ENCODE data around the gene MAPK8IP3.
"Not testable (repeated sequence)": the region's sequence is repeated elsewhere in the genome, so short reads cannot be mapped to it uniquely, and the experiment has no call there.

The MAPK8IP3 gene

DNA sequence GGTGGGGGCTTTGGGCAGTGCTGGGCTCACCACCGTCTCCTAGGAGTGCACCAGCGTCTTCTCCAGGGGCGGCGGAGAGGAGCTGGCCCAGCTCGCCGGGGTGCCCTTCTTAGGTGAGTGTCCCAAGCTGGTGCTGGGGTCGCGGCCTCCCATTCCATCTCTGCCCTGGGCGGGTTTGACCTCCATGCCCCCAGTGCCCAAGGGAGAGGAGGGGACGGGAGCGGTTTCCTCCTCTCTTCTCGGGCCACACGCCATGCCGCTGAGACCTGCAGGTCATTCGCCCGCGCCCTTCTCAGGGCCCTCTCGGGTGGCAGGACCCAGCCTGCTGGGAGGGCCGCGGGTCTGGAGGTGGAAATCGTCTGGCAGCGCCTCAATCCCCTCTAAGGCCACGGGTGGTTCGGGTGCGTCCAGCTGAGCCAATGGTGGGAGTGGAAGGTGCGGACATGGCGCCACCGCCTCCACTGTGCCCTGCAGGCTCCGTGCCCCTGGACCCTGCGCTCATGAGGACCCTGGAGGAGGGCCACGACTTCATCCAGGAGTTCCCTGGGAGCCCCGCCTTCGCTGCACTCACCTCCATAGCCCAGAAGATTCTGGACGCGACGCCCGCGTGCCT lies 82.2 kb downstream of the MAPK8IP3 start:
- H3K4me3 ChIP-seq (ENCODE audit: low read length) = no peak overlapping the region
- TF ChIP-seq ZNF274 (IDR thresholded peaks at IDR 0.05; ENCODE audit: low read depth, low read length) = no peak

- no peak overlapping the region for H3K4me3 ChIP-seq (ENCODE audit: low read length)
- TF ChIP-seq ZNF274 (IDR thresholded peaks at IDR 0.05; ENCODE audit: low read depth, low read length) = no peak
Measured at GRCh38 chr16:1788708-1789100, 82.7 kb downstream of the MAPK8IP3 start.

GRCh38 chr16:1789643-1790045 lies 83.6 kb downstream of the MAPK8IP3 start:
- H3K4me3 ChIP-seq (ENCODE audit: low read length) = no peak overlapping the region
- no peak for TF ChIP-seq ZNF274 (IDR thresholded peaks at IDR 0.05; ENCODE audit: low read depth, low read length)

GRCh38 chr16:1790261-1790610 lies 84.2 kb downstream of the MAPK8IP3 start:
- no peak for TF ChIP-seq ZNF274 (IDR thresholded peaks at IDR 0.05; ENCODE audit: low read depth, low read length)
- no peak overlapping the region for H3K4me3 ChIP-seq (ENCODE audit: low read length)

DNA sequence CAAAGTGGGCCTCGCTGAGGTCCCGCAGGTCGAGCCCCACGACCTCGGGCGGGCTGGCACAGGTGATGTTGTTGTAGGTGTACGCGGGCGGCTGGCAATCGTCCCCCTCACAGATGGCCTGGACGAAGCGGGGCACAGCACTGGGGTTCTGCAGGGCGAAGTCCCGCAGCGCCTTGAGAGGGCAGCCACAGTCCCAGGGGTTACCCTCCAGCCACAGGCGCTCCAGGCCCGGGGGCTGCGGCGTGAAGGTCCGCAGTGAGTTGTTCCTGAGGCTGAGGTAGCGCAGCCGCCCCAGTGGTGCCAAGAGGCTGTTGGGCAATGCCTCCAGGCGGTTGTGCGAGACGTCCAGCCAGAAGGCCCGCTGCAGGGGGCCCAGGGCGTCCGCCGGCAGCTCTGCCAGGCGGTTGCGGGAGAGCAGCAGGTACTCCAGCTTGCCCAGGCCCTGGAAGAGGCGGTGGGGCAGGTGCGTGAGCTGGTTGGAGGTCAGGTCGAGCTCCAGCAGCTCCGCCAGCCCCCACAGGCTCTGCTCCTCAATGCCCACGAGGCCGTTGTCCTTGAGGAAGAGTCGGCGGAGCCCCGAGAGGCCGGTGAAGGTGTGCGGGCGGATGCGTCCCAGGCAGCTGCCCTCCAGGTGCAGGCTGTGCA lies 84.7 kb downstream of the MAPK8IP3 start:
- no peak for TF ChIP-seq ZNF274 (IDR thresholded peaks at IDR 0.05; ENCODE audit: low read depth, low read length)
- H3K4me3 ChIP-seq (ENCODE audit: low read length) = no peak overlapping the region

DNA sequence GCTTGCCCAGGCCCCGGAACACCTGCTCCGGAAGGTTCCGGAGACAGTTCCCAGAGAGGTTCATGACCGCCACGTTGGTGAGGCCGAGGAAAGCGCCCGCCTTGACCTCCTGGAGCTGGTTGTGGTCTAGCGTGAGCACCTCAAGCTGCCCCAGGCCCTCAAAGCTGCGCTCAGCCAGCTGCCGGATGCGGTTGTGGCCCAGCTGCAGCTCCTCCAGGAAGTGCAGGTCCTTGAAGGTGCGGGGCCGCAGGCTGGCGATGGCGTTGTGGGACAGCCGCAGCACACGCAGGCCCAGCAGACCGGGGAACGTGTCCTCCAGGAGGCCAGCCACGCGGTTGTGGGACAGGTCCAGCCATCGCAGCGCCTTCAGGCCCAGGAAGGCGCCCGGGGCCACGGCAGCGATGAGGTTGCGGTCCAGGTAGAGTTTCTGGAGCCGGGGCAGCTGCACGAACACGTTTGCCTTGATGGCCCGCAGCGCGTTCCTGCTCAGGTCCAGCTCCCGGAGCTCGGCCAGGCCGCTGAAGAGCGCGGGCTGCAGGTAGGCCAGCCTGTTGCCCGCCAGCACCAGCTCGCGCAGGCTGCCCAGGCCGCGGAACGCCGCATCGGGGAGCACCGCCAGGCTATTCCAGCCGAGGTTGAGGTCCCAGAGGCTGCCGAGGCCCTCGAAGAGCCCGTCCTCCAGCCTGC lies 85.4 kb downstream of the MAPK8IP3 start:
- no peak overlapping the region for H3K4me3 ChIP-seq (ENCODE audit: low read length)
- TF ChIP-seq ZNF274 (IDR thresholded peaks at IDR 0.05; ENCODE audit: low read depth, low read length) = no peak

GRCh38 chr16:1791943-1792812 lies 86.2 kb downstream of the MAPK8IP3 start:
- H3K4me3 ChIP-seq (ENCODE audit: low read length) = no peak overlapping the region
- no peak for TF ChIP-seq ZNF274 (IDR thresholded peaks at IDR 0.05; ENCODE audit: low read depth, low read length)

- TF ChIP-seq ZNF274 (IDR thresholded peaks at IDR 0.05; ENCODE audit: low read depth, low read length) = no peak
Measured at GRCh38 chr16:1792836-1793577, 87.0 kb downstream of the MAPK8IP3 start.

GRCh38 chr16:1793578-1794220 lies 87.7 kb downstream of the MAPK8IP3 start, which contains the start of gene IGFALS:
Gene IGFALS, minus strand, starts transcription at chr16:1793705. Its CDS starts 53 bp downstream, at chr16:1793652.
- no peak within 1 kb of the TSS for H3K4me3 ChIP-seq (ENCODE audit: low read length)
- no peak for TF ChIP-seq ZNF274 (IDR thresholded peaks at IDR 0.05; ENCODE audit: low read depth, low read length)

More at GRCh38 chr16:1792836-1793577, 87.0 kb downstream of the MAPK8IP3 start:
- no peak overlapping the region for H3K4me3 ChIP-seq (ENCODE audit: low read length)

- TF ChIP-seq ZNF274 (IDR thresholded peaks at IDR 0.05; ENCODE audit: low read depth, low read length) = no peak
- H3K4me3 ChIP-seq (ENCODE audit: low read length) = no peak overlapping the region
Measured at GRCh38 chr16:1794221-1794871, 88.4 kb downstream of the MAPK8IP3 start.

- H3K4me3 ChIP-seq (ENCODE audit: low read length) = no peak overlapping the region
- TF ChIP-seq ZNF274 (IDR thresholded peaks at IDR 0.05; ENCODE audit: low read depth, low read length) = no peak
Measured at GRCh38 chr16:1794908-1795666, 89.1 kb downstream of the MAPK8IP3 start.

DNA sequence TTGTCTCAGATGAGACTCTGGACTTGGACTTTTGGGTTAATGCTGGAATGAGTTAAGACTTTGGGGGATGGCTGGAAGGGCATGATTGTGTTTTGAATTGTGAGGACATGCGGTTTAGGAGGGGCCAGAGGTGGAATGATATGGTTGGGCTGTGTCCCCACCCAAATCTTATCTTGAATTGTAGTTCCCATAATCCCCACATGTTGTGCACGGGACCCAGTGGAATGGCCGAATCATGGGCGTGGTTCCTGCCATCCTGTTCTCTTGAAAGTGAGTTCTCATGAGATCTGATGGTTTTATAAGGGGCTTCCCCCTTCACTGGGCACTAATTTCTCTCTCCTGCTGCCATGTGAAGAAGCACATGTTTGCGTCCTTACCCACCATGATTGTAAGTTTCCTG lies 93.3 kb downstream of the MAPK8IP3 start:
- H3K4me3 ChIP-seq (ENCODE audit: low read length) = not testable (repeated sequence)
